GM12891 (cell line): ENCODE measurements around the gene OPRM1.
"Not testable (repeated sequence)": the region's sequence is repeated elsewhere in the genome, so short reads cannot be mapped to it uniquely, and the experiment has no call there.

Experiments
- DNase-seq: peaks from one replicate; pipeline ENCODE4 v3.0.0; 2011; ENCODE audit warnings: low spot score; ENCODE audit not compliant: insufficient read length
- FAIRE-seq: peaks from 2 replicates; lab custom pipeline; 2011; peaks lifted over from hg19 to GRCh38; lab: Jason Lieb, UNC
- PAX5 ChIP-seq: IDR thresholded peaks from 2 replicates; pipeline ENCODE4 v1.6.1; 2011; ENCODE audit warnings: low read length, moderate library complexity, mild to moderate bottlenecking; ENCODE audit not compliant: insufficient read depth, severe bottlenecking
- POLR2A ChIP-seq: IDR thresholded peaks from 2 replicates; pipeline ENCODE4 v1.6.1; 2011; ENCODE audit warnings: low read depth, low read length, control low read depth
- POLR2AphosphoS5 ChIP-seq: IDR thresholded peaks from 2 replicates; pipeline ENCODE4 v1.6.1; 2011; ENCODE audit warnings: low read depth, low read length, control low read depth
- POU2F2 ChIP-seq: IDR thresholded peaks from 2 replicates; pipeline ENCODE4 v1.6.1; 2011; ENCODE audit warnings: low read depth, mild to moderate bottlenecking, control low read depth, low read length, moderate library complexity
- SPI1 ChIP-seq: IDR thresholded peaks from 2 replicates; pipeline ENCODE4 v1.6.1; 2011; ENCODE audit warnings: low read depth, low read length, control low read depth
- TAF1 ChIP-seq: IDR thresholded peaks from 2 replicates; pipeline ENCODE4 v1.6.1; 2011; ENCODE audit warnings: low read depth, low read length, control low read depth

The OPRM1 gene

DNA sequence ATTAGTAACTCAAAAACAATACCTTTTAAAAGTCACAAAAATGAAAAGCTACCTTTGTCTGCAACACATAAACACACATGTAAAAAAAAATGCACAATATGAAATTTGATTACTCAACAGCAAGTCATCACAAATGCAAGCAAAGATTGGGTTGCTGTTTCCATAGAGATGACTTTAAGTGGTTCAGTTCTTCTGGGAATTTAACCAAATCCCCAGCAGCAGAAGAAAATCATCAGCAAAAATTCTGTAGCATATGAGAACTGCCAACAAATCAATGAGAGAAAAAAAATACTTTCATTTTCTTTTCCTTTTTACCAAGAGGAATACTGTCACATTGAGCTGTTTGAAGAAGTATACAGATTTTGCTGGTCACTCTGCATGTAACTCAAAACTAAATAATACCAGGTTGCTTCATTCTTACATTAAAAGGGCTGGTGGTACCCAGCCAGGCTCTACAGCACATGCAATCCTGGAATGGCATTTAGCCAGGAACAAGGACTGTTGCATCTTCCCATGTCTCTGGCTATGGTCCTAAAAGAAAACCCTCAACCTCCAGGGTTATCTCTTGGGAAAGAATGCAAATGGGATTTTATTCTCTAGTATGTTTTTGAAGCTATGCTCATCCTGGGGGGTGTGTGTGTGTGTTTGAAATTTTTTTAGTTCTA lies 158.3 kb downstream of the OPRM1 start:
- no peak for TF ChIP-seq TAF1
- no peak for TF ChIP-seq POU2F2
- TF ChIP-seq PAX5: no peak
- TF ChIP-seq POLR2A: no peak
- no peak for TF ChIP-seq POLR2AphosphoS5
- no peak for TF ChIP-seq SPI1
- DNase-seq (no peak), FAIRE-seq (no peak)

- not testable (repeated sequence) for DNase-seq, FAIRE-seq
Observed at GRCh38 chr6:154201688-154202087, 162.6 kb downstream of the OPRM1 start.

DNA sequence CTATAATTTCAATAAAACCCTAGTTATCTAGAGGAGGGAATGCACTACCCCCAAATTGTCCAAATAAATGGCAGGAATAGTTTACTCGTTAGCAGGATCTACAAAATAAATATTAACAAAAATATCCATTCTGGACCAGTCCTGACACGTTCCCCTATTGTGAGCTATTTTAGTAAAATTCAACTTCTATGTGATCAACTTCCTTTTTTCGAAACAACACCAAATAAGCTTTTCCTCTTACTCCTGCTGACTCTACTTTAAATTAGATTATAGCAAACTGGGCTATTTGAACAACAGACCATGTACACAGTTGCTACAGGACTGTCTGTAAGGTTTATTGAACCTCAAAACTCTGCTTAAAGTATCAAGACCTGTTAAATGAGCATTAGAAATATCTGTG lies 163.3 kb downstream of the OPRM1 start:
- DNase-seq: no peak
- FAIRE-seq: no peak

GRCh38 chr6:154202958-154203357 lies 163.9 kb downstream of the OPRM1 start:
- DNase-seq: no peak
- FAIRE-seq: no peak
- TF ChIP-seq SPI1: no peak
- TF ChIP-seq TAF1: no peak
- no peak for TF ChIP-seq POLR2AphosphoS5
- TF ChIP-seq POLR2A: no peak
- no peak for TF ChIP-seq POU2F2
- TF ChIP-seq PAX5: no peak

More for the DNA sequence above, 163.3 kb downstream of the OPRM1 start:
- TF ChIP-seq SPI1 (no peak), PAX5 (no peak), TAF1 (no peak), POLR2A (no peak), POLR2AphosphoS5 (no peak), POU2F2 (no peak)

DNA sequence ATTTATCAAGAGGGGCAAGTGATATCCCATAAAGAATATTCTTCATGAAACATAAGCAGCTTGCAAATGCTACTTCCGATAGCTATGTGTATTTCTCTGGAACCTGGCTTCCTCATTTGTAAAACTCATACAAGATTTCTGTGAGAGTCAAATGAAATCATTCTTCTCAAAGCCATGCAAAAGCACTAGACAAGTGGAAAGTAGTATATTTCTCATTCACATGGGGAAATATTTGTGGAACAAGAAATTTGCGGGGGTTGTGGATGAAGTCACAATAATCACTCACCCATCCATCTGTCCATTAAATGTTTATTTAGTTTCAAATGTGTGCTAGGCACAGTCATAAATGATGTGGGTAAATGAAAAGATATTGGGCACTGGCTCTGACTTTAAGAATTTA lies 167.1 kb downstream of the OPRM1 start:
- no peak for DNase-seq
- no peak for TF ChIP-seq POU2F2
- TF ChIP-seq POLR2A: no peak
- TF ChIP-seq PAX5: no peak
- no peak for TF ChIP-seq POLR2AphosphoS5
- no peak for TF ChIP-seq SPI1
- no peak for TF ChIP-seq TAF1
- FAIRE-seq: no peak

DNA sequence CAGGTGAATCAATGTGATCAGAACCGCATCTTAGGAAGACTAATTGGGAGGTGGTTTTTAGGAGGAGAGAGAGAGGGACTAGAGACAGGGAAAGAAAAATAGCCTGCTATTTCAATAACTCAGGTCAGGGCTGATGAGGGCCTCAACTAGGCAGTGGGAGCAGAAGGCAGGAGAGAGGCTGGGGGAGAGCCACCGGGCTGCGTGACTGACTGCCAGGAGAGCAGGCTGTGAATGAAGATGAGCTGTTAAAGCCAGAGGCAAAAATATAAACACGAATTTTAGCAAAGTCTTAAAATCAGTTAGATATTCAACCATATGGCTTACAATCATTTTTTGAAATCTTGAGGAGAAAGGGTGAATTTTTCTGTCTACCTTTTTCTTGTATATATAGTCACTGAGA lies 168.0 kb downstream of the OPRM1 start:
- no peak for FAIRE-seq
- TF ChIP-seq PAX5 (no peak), TAF1 (no peak), POU2F2 (no peak), SPI1 (no peak), POLR2AphosphoS5 (no peak), POLR2A (no peak)
- no peak for DNase-seq

- FAIRE-seq (no peak), DNase-seq (no peak)
- TF ChIP-seq POU2F2 (no peak), POLR2AphosphoS5 (no peak), SPI1 (no peak), POLR2A (no peak), TAF1 (no peak), PAX5 (no peak)
Observed at GRCh38 chr6:154209555-154209954, 170.5 kb downstream of the OPRM1 start.

- FAIRE-seq: no peak
- no peak for DNase-seq
- TF ChIP-seq POU2F2 (no peak), SPI1 (no peak), PAX5 (no peak), POLR2AphosphoS5 (no peak), POLR2A (no peak), TAF1 (no peak)
Observed at GRCh38 chr6:154210678-154211077, 171.6 kb downstream of the OPRM1 start.

DNA sequence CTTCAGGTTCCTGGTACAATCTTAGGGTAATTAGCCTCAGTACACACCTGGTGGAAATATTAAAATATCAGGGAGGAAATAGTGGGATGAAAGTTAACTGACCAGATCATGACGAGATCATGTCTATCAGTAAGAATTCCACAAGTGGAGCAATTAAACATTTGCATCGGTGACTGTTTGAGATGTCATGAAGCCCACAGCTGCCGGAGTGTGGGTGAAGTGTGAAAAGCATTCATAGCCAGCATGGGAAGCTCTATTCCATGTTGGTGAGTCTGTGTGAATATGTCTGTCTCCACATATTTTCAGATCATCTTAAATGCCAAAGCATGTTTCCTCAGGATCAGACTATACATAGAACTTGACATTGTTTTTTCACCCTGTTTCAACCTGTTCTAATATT lies 174.7 kb downstream of the OPRM1 start:
- DNase-seq (no peak), FAIRE-seq (no peak)
- no peak for TF ChIP-seq POLR2A
- TF ChIP-seq PAX5: no peak
- no peak for TF ChIP-seq POU2F2
- TF ChIP-seq POLR2AphosphoS5: no peak
- TF ChIP-seq TAF1: no peak
- TF ChIP-seq SPI1: no peak

DNA sequence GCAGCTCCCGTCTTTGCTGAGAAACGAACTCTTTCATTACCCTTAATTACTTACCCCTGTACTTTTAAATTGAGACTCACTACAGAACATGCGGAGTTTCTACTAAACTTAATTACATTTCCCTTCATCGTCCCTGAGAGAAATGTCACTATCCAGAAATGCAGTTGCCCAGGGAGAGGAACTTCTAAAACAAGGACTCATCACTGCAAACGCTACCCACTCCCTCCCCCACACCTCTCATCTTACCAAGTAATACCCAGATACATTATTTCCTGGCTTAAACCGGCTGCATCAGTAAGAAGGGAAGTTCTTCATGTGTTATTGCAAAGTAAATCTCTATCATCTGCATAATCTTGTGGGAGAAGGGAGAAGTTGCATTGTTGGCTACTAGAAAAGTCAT lies 179.3 kb downstream of the OPRM1 start:
- no peak for TF ChIP-seq SPI1
- no peak for TF ChIP-seq PAX5
- no peak for TF ChIP-seq TAF1
- TF ChIP-seq POU2F2: no peak
- TF ChIP-seq POLR2A: no peak
- TF ChIP-seq POLR2AphosphoS5: no peak
- DNase-seq: no peak
- FAIRE-seq: no peak

DNA sequence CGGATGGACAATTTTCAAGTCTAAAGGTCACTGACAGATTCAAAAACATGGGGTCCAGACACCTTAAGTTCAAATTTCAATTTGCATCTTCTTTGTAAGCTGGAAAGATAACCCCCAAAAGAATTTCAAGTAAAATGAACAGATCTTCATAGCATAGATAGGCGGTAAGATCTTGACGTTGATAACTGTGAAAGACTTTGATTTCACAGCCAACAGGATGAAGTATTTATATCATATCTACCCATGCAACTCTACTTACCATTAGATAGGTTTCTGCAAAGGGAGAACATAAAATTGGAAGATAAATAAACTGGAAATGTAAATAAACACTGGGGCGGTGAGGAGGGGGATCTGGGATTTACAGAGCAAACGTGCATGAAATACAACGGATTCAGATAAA lies 179.7 kb downstream of the OPRM1 start:
- FAIRE-seq (no peak), DNase-seq (no peak)
- no peak for TF ChIP-seq PAX5
- no peak for TF ChIP-seq SPI1
- no peak for TF ChIP-seq POLR2A

- DNase-seq: no peak
- TF ChIP-seq POU2F2: no peak
- TF ChIP-seq POLR2A: no peak
- no peak for TF ChIP-seq TAF1
- no peak for TF ChIP-seq SPI1
- TF ChIP-seq POLR2AphosphoS5: no peak
- TF ChIP-seq PAX5: no peak
- no peak for FAIRE-seq
Observed at GRCh38 chr6:154219250-154219649, 180.2 kb downstream of the OPRM1 start.
